Prostate gland (tissue), 2 donors: ENCODE results near the gene SLC43A2. TPM values are rescaled to one million over a fixed set of nuclear protein-coding genes. Genes with fewer than 3 reads are reported as not detected.

Experiments used
- DNase-seq: peaks from one replicate; pipeline ENCODE4 v3.0.0-alpha.2; 2019; ENCODE audit warnings: low spot score
- H3K27ac ChIP-seq, 2 donors: fragments of 200-600 bp; sonication (generic); 2 replicates each; pipeline ENCODE4 v1.5.1; 2017 to 2019
- H3K27me3 ChIP-seq: fragments of 200-600 bp; sonication (generic); replicated peaks from 2 replicates; pipeline ENCODE4 v1.5.1; 2019; ENCODE audit not compliant: insufficient read depth
- H3K36me3 ChIP-seq, 2 donors: fragments of 200-600 bp; sonication (generic); 1 replicate in 1 of 2; 2 replicates in 1 of 2; pipeline versions ENCODE4 v1.5.1 to v1.8.1; 2017 to 2019
- H3K4me1 ChIP-seq: fragments of 200-600 bp; sonication (generic); replicated peaks from 2 replicates; pipeline ENCODE4 v1.5.1; 2019
- H3K4me3 ChIP-seq, 2 donors: fragments of 200-600 bp; sonication (generic); 2 replicates each; pipeline ENCODE4 v1.5.1; 2017 to 2019
- H3K9me3 ChIP-seq: fragments of 200-600 bp; sonication (generic); 2 replicates; pipeline ENCODE4 v1.5.1; 2017
- CTCF ChIP-seq, 4 experiments: fragments of 200-600 bp in 2 of 4; fragments of 450-650 bp in 2 of 4; sonication (generic) in 2 of 4; IDR thresholded peaks; 1 replicate in 3 of 4; 2 replicates in 1 of 4; pipeline ENCODE4 v1.5.1; 2016 to 2019; ENCODE audit warnings: antibody characterized with exemption in 4 of 4, mild to moderate bottlenecking in 2 of 4, moderate library complexity in 2 of 4
- POLR2A ChIP-seq: fragments of 450-650 bp; IDR thresholded peaks from one replicate; pipeline ENCODE4 v1.6.1; 2016; ENCODE audit warnings: antibody characterized with exemption, mild to moderate bottlenecking
- POLR2AphosphoS5 ChIP-seq: sonication (generic); formaldehyde crosslinking; IDR thresholded peaks from one replicate; pipeline ENCODE4 v1.6.1; 2017; ENCODE audit warnings: antibody characterized with exemption
- WGBS: methylation state at CpG from one replicate; pipeline ENCODE4 v1.1.5; 2018; 5-methylcytosine and 5-hydroxymethylcytosine counted together
- intact Hi-C: fragments of 100-400 bp; cut with DNase I; formaldehyde crosslinking; loops from one replicate; pipeline ENCODE4 v1.14.2; 2022
- total RNA-seq, 2 donors: library from RNA; depleted of rRNA; stranded (reverse); fragments of >200 nt; gene quantifications; one replicate each; pipeline ENCODE4 v1.1.0, GENCODE V29; 2016

Gene SLC43A2
- total RNA-seq, 2 donors from 2014 or later: 11.8 to 14.8 TPM

GRCh38 chr17:1597861-1598342, 30.7 kb downstream of the SLC43A2 start:
- no peaks in the 10 kb centered on the region for H3K36me3 ChIP-seq
- peak; percentile 31 for DNase-seq
- WGBS: 67% methylated on average over 14 of the region's 14 CpGs
- intact Hi-C loops: no loop called here
- peak overlapping the region; percentile 66 to 69 for H3K27ac ChIP-seq
- H3K27me3 ChIP-seq: no peaks in the 10 kb centered on the region
- no peak overlapping the region for H3K4me3 ChIP-seq
- no peak for TF ChIP-seq POLR2A
- TF ChIP-seq POLR2AphosphoS5: peak; percentile 59
- no peaks in the 10 kb centered on the region for H3K9me3 ChIP-seq
- H3K4me1 ChIP-seq: no peaks in the 10 kb centered on the region

GRCh38 chr17:1593630-1593931, 35.1 kb downstream of the SLC43A2 start:
- Histone ChIP-seq H3K27me3 (no peaks in the 10 kb centered on the region), H3K4me1 (no peaks in the 10 kb centered on the region), H3K36me3 (no peaks in the 10 kb centered on the region), H3K27ac (no peak overlapping the region), H3K4me3 (no peak overlapping the region), H3K9me3 (no peaks in the 10 kb centered on the region)
- DNase-seq: no peak
- TF ChIP-seq CTCF (IDR thresholded peaks at IDR 0.05): no peak
- TF ChIP-seq POLR2AphosphoS5: no peak
- no peak for TF ChIP-seq POLR2A
- WGBS: 87% methylated on average over 5 of the region's 5 CpGs
- intact Hi-C loops: loop anchor here (5.0 kb wide), 1 partner anchor 34 kb away; the partner anchor contains the start of gene SLC43A2

- no peak overlapping the region for H3K4me3 ChIP-seq
- H3K27ac ChIP-seq: no peak overlapping the region
- WGBS: 74% methylated on average over 25 of the region's 25 CpGs
- H3K36me3 ChIP-seq: no peaks in the 10 kb centered on the region
- no peak for TF ChIP-seq POLR2AphosphoS5
- TF ChIP-seq CTCF (IDR thresholded peaks at IDR 0.05): no peak
- no peak for TF ChIP-seq POLR2A
- no peaks in the 10 kb centered on the region for H3K27me3 ChIP-seq
- no peaks in the 10 kb centered on the region for H3K4me1 ChIP-seq
- H3K9me3 ChIP-seq: no peaks in the 10 kb centered on the region
- DNase-seq: no peak
- intact Hi-C loops: loop anchor here (5.0 kb wide), 1 partner anchor 34 kb away; the partner anchor contains the start of gene SLC43A2
These were observed 35.6 kb downstream of the SLC43A2 start for GRCh38 chr17:1592751-1593629.

GRCh38 chr17:1591474-1592090, 37.1 kb downstream of the SLC43A2 start:
- no peak overlapping the region for H3K27ac ChIP-seq
- no peaks in the 10 kb centered on the region for H3K4me1 ChIP-seq
- no peak overlapping the region for H3K4me3 ChIP-seq
- TF ChIP-seq CTCF (IDR thresholded peaks at IDR 0.05) (no peak), POLR2A (no peak), POLR2AphosphoS5 (no peak)
- H3K9me3 ChIP-seq: no peaks in the 10 kb centered on the region
- no peak for DNase-seq
- no peaks in the 10 kb centered on the region for H3K27me3 ChIP-seq
- intact Hi-C loops: loop anchor here (5.0 kb wide), 1 partner anchor 36 kb away; the partner anchor contains the start of gene SLC43A2
- no peaks in the 10 kb centered on the region for H3K36me3 ChIP-seq
- WGBS: 93% methylated on average over 39 of the region's 40 CpGs

GRCh38 chr17:1590747-1591473, 37.7 kb downstream of the SLC43A2 start:
- no peak for DNase-seq
- H3K27ac ChIP-seq: peak overlapping the region in 1 of 2 donors; percentile 44

More at GRCh38 chr17:1590747-1591473, 37.7 kb downstream of the SLC43A2 start:
- intact Hi-C loops: loop anchor here (5.0 kb wide), 1 partner anchor 36 kb away; the partner anchor contains the start of gene SLC43A2
- TF ChIP-seq CTCF (IDR thresholded peaks at IDR 0.05): no peak
- Histone ChIP-seq H3K4me3 (no peak overlapping the region), H3K9me3 (no peaks in the 10 kb centered on the region), H3K4me1 (no peaks in the 10 kb centered on the region), H3K27me3 (no peaks in the 10 kb centered on the region), H3K36me3 (no peaks in the 10 kb centered on the region)
- 81% methylated on average over 23 of the region's 38 CpGs for WGBS
